ENCODE results near the gene RNF7.
"Not testable (repeated sequence)": the region's sequence is repeated elsewhere in the genome, so short reads cannot be mapped to it uniquely, and the experiment has no call there.

DNA sequence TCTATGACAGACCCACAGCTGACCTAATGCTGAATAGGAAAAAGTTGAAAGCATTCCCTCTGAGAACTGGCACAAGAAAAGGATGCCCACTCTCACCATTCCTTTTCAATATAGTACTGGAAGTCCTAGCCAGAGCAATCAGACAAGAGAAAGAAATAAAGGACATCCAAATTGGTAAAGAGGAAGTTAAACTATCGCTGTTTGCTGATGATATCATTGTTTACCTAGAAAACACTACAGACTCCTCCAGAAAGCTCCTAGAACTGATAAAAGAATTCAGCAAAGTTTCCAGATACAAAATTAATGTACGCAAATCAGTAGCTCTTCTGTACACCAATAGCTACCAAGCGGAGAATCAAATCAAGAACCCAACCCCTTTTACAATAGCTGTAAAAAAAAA lies 34.7 kb upstream of the RNF7 start:
- TF ChIP-seq, protein P1, sequence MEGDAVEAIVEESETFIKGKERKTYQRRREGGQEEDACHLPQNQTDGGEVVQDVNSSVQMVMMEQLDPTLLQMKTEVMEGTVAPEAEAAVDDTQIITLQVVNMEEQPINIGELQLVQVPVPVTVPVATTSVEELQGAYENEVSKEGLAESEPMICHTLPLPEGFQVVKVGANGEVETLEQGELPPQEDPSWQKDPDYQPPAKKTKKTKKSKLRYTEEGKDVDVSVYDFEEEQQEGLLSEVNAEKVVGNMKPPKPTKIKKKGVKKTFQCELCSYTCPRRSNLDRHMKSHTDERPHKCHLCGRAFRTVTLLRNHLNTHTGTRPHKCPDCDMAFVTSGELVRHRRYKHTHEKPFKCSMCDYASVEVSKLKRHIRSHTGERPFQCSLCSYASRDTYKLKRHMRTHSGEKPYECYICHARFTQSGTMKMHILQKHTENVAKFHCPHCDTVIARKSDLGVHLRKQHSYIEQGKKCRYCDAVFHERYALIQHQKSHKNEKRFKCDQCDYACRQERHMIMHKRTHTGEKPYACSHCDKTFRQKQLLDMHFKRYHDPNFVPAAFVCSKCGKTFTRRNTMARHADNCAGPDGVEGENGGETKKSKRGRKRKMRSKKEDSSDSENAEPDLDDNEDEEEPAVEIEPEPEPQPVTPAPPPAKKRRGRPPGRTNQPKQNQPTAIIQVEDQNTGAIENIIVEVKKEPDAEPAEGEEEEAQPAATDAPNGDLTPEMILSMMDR (IDR thresholded peaks at IDR 0.05 in 4 of 5, conservative IDR thresholded peaks at IDR 0.05 in 1 of 5), result not testable (repeated sequence)
- TF ChIP-seq POLR2A (IDR thresholded peaks at IDR 0.05), result not testable (repeated sequence)
